ENCODE data around the gene TOX3.

TOX3 gene

DNA sequence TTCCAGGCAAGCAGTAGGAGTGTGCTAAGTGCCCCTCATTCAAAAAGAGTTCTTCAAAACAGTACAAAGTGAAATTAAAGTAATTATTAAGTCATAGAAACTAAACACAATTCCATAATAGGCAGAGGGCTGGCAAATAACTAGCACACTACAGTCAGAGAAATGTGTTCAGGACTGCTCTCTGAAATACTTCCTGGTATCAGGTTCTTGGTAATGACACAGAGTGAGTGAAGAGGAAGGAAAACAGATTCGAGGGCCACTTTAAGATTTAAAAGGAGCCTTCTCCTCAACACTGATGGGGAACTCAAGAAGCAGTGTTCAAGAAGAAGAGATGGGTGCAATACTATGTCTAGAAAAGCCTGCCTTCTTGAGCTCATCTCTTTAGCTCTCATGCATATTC is 139.2 kb downstream of the TOX3 start:
- POLR2A ChIA-PET: no interaction called here
- H3K4me3 ChIP-seq (ENCODE audit: low read depth, low read length): no peak overlapping the region
- no peaks in the 10 kb centered on the region for H3K36me3 ChIP-seq (ENCODE audit: control insufficient read depth in 2 of 2, insufficient read depth in 1 of 2, low read length in 2 of 2)
- no peaks in the 10 kb centered on the region for H3K9me3 ChIP-seq (ENCODE audit: control insufficient read depth, insufficient read depth, low read depth, low read length)
- TF ChIP-seq BCL6B (tag by site-specific recombination; IDR thresholded peaks at IDR 0.05) (no peak), ZNF621 (tag by site-specific recombination; IDR thresholded peaks at IDR 0.05) (no peak), ZNF202 (tag by site-specific recombination; IDR thresholded peaks at IDR 0.05; ENCODE audit: borderline replicate concordance) (no peak), ZNF157 (tag by site-specific recombination; IDR thresholded peaks at IDR 0.05) (no peak)
- TF ChIP-seq, protein P1, sequence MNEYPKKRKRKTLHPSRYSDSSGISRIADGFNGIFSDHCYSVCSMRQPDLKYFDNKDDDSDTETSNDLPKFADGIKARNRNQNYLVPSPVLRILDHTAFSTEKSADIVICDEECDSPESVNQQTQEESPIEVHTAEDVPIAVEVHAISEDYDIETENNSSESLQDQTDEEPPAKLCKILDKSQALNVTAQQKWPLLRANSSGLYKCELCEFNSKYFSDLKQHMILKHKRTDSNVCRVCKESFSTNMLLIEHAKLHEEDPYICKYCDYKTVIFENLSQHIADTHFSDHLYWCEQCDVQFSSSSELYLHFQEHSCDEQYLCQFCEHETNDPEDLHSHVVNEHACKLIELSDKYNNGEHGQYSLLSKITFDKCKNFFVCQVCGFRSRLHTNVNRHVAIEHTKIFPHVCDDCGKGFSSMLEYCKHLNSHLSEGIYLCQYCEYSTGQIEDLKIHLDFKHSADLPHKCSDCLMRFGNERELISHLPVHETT (tag by site-specific recombination; IDR thresholded peaks at IDR 0.05): no peak
- no peaks in the 10 kb centered on the region for H3K4me1 ChIP-seq (ENCODE audit: control insufficient read depth, insufficient read depth, low read length)
- H3K27ac ChIP-seq (ENCODE audit: extremely low read depth, low read depth, low read length): no peak overlapping the region
- CTCF ChIA-PET: interaction anchor here (0.6 to 1.2 kb wide), 2 partner anchors 339 to 452 kb away, joined by 3 to 4 read pairs; no protein-coding TSS in a partner anchor

- Histone ChIP-seq H3K9me3 (ENCODE audit: control insufficient read depth, insufficient read depth, low read depth, low read length) (no peaks in the 10 kb centered on the region), H3K27ac (ENCODE audit: extremely low read depth, low read depth, low read length) (no peak overlapping the region), H3K4me3 (ENCODE audit: low read depth, low read length) (no peak overlapping the region), H3K36me3 (ENCODE audit: control insufficient read depth in 2 of 2, insufficient read depth in 1 of 2, low read length in 2 of 2) (no peaks in the 10 kb centered on the region), H3K4me1 (ENCODE audit: control insufficient read depth, insufficient read depth, low read length) (no peaks in the 10 kb centered on the region)
- POLR2A ChIA-PET: no interaction called here
- CTCF ChIA-PET: no interaction called here
- TF ChIP-seq ZBTB44 (tag by site-specific recombination; IDR thresholded peaks at IDR 0.05) (no peak), ZNF239 (tag by site-specific recombination; IDR thresholded peaks at IDR 0.05) (no peak), ZNF175 (tag by site-specific recombination; IDR thresholded peaks at IDR 0.05) (no peak), TRIM28 (IDR thresholded peaks at IDR 0.05; ENCODE audit: borderline replicate concordance, low read length) (no peak), ZNF544 (tag by site-specific recombination; IDR thresholded peaks at IDR 0.05) (no peak), ZNF473 (tag by site-specific recombination; IDR thresholded peaks at IDR 0.05) (no peak), REST (tag by site-specific recombination; IDR thresholded peaks at IDR 0.05) (no peak), ZBTB7A (tag by site-specific recombination; IDR thresholded peaks at IDR 0.05; ENCODE audit: low read depth) (no peak), ZNF16 (tag by site-specific recombination; IDR thresholded peaks at IDR 0.05; ENCODE audit: low read depth) (no peak), IKZF3 (tag by site-specific recombination; IDR thresholded peaks at IDR 0.05) (no peak)
Measured at GRCh38 chr16:52405441-52405840, 141.5 kb downstream of the TOX3 start.

DNA sequence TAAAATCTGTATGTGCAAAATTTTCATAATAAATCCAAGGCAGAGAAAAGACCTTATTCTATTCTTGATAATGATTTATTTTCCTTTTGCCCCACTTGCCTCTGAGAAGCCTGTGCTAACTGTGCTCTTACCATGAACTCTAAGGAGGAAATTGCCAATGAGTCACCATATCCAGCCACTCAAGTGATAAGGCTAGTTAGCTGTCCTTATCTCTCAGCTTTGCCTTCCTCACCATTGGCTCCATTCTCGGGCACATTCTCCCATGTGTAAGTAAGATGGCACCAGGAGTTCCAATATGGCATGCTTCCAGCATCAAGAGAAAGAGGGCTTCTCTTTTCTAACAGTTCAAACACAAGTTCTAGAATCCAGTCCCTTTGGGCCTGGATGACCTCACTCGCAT is 142.4 kb downstream of the TOX3 start:
- Histone ChIP-seq H3K4me3 (ENCODE audit: low read depth, low read length) (no peak overlapping the region), H3K4me1 (ENCODE audit: control insufficient read depth, insufficient read depth, low read length) (no peaks in the 10 kb centered on the region), H3K36me3 (ENCODE audit: control insufficient read depth in 2 of 2, insufficient read depth in 1 of 2, low read length in 2 of 2) (no peaks in the 10 kb centered on the region), H3K27ac (ENCODE audit: extremely low read depth, low read depth, low read length) (no peak overlapping the region), H3K9me3 (ENCODE audit: control insufficient read depth, insufficient read depth, low read depth, low read length) (no peaks in the 10 kb centered on the region)
- ChIA-PET POLR2A (no interaction called here), CTCF (no interaction called here)
- TF ChIP-seq ZNF548 (tag by site-specific recombination; IDR thresholded peaks at IDR 0.05) (no peak), GFI1B (tag by site-specific recombination; IDR thresholded peaks at IDR 0.05) (no peak), ZNF549 (tag by site-specific recombination; IDR thresholded peaks at IDR 0.05) (no peak), ZNF658 (tag by site-specific recombination; IDR thresholded peaks at IDR 0.05) (no peak), WT1 (tag by site-specific recombination; IDR thresholded peaks at IDR 0.05) (no peak), ZBTB48 (tag by site-specific recombination; IDR thresholded peaks at IDR 0.05) (no peak), ZXDB (tag by site-specific recombination; IDR thresholded peaks at IDR 0.05) (no peak), ZNF140 (tag by site-specific recombination; IDR thresholded peaks at IDR 0.05) (no peak)

Measured in HEK293 (cell line).